GOT3 (cell line): ENCODE data around the gene RUFY4.
"Not testable (repeated sequence)": the region's sequence is repeated elsewhere in the genome, so short reads cannot be mapped to it uniquely, and the experiment has no call there.

Experiments
- DNase-seq: peaks from one replicate; lab custom pipeline; 2025; ENCODE audit warnings: mixed read lengths; lab: John Stamatoyannopoulos, UW

Gene RUFY4

GRCh38 chr2:218031771-218032257 is 37.2 kb upstream of the RUFY4 start:
- no peak for DNase-seq

GRCh38 chr2:218032336-218033171 is 36.5 kb upstream of the RUFY4 start:
- DNase-seq = no peak

- no peak for DNase-seq
Measured at GRCh38 chr2:218033208-218033589, 35.9 kb upstream of the RUFY4 start.

- DNase-seq = no peak
Measured at GRCh38 chr2:218033590-218034496, 35.2 kb upstream of the RUFY4 start.

GRCh38 chr2:218034497-218035213 is 34.4 kb upstream of the RUFY4 start:
- not testable (repeated sequence) for DNase-seq

- DNase-seq = no peak
Measured at GRCh38 chr2:218035463-218036100, 33.5 kb upstream of the RUFY4 start.

GRCh38 chr2:218036371-218036770 is 32.7 kb upstream of the RUFY4 start:
- DNase-seq = no peak

GRCh38 chr2:218039171-218039570 is 29.9 kb upstream of the RUFY4 start:
- DNase-seq = no peak

- no peak for DNase-seq
Measured at GRCh38 chr2:218040883-218041282, 28.2 kb upstream of the RUFY4 start.

GRCh38 chr2:218041302-218042168 is 27.5 kb upstream of the RUFY4 start:
- DNase-seq = no peak

- DNase-seq = no peak
Measured at GRCh38 chr2:218043100-218043499, 26.0 kb upstream of the RUFY4 start.

- DNase-seq = no peak
Measured at GRCh38 chr2:218043701-218044109, 25.3 kb upstream of the RUFY4 start.

- not testable (repeated sequence) for DNase-seq
Measured at GRCh38 chr2:218044599-218044998, 24.5 kb upstream of the RUFY4 start.

GRCh38 chr2:218046238-218046637 is 22.8 kb upstream of the RUFY4 start:
- DNase-seq = no peak

- no peak for DNase-seq
Measured at GRCh38 chr2:218047536-218048225, 21.4 kb upstream of the RUFY4 start.

- no peak for DNase-seq
Measured at GRCh38 chr2:218051903-218052302, 17.1 kb upstream of the RUFY4 start.

- no peak for DNase-seq
Measured at GRCh38 chr2:218059289-218059688, 9.8 kb upstream of the RUFY4 start.

GRCh38 chr2:218060118-218060517 is 8.9 kb upstream of the RUFY4 start:
- no peak for DNase-seq

GRCh38 chr2:218060950-218061660 is 7.9 kb upstream of the RUFY4 start:
- no peak for DNase-seq
